ENCODE data around the gene PSME1. TPM values are rescaled to one million over a fixed set of nuclear protein-coding genes. Genes with fewer than 3 reads are reported as not detected.

The PSME1 gene
- 65.0 and 71.8 TPM in 2 replicates for total RNA-seq

DNA sequence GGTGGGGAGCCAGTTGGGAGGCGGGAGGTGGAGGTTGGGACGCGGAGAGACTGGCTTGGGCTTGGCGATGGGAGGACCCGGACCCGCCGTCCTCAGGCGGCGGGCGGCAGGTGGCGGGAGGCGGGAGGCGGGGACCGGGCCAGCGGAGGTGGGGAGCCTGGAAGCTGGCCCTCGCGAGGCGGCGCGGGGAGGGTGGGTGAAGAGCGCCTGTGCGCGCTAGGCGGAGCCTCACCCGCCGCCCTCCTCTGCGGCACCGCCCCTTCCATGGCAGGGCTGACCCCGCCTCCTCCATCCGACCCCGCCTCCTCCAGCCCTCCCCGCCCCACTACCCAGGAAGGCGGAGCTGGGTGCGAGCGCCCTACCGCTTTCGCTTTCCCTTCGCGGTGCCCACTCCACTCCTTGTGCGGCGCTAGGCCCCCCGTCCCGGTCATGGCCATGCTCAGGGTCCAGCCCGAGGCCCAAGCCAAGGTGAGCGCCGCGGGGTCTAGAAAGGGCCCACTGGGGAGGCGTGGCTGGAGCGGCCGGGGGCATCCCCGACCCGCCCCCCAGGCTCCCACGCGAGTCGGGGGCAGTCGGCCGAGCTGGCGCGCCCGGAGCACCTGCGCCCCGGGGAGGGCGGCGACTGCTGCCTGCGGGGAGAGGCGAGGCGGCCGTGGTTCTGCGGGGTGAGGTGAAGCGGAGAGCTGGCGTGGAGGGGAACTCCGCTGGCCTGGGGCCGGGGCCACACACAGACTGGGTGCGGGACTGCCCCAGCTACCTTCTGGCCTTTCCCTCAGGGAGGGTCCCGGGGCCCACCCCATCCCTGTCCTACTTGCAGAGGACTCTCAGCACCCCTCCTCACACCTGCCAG lies at the start of gene PSME1:
PSME1 (plus strand) TSS at position 361 of the 850 bp plus-strand sequence; CDS start at position 430, 69 bp downstream.
- TF ChIP-seq, protein P1, sequence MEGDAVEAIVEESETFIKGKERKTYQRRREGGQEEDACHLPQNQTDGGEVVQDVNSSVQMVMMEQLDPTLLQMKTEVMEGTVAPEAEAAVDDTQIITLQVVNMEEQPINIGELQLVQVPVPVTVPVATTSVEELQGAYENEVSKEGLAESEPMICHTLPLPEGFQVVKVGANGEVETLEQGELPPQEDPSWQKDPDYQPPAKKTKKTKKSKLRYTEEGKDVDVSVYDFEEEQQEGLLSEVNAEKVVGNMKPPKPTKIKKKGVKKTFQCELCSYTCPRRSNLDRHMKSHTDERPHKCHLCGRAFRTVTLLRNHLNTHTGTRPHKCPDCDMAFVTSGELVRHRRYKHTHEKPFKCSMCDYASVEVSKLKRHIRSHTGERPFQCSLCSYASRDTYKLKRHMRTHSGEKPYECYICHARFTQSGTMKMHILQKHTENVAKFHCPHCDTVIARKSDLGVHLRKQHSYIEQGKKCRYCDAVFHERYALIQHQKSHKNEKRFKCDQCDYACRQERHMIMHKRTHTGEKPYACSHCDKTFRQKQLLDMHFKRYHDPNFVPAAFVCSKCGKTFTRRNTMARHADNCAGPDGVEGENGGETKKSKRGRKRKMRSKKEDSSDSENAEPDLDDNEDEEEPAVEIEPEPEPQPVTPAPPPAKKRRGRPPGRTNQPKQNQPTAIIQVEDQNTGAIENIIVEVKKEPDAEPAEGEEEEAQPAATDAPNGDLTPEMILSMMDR (IDR thresholded peaks at IDR 0.05; ENCODE audit: insufficient read depth, low read length, severe bottlenecking) = no peak
- Histone ChIP-seq H3K4me3 (ENCODE audit: low read depth, low read length) (peak within 1 kb of the TSS; percentile 67), H3K36me3 (ENCODE audit: control insufficient read depth, insufficient read depth, low read length) (peaks cover 12% of the 10 kb centered on the region), H3K27me3 (ENCODE audit: control insufficient read depth, insufficient read depth, low read length) (no peaks in the 10 kb centered on the region)
- no peak for FAIRE-seq
- peak; percentile 68 for DNase-seq (ENCODE audit: low read depth)

DNA sequence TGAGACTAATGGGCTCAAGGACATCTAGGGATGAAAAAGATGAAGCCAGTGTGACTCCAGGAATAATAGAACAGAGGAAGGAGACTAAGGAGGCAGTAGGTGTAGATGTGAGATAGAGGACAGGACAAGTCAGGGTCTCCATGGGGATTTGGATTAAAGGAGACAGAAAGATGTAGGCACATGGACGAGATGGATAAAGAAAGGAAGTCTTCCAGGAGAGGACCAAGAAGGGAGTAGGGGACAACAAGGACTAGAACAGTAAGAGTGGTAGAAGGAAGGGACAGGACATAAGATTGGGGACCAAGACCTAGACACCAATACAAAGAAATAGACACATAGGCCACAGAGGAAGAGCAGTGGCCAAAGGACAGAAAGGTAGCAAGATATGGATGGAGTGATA lies 49.0 kb upstream of the PSME1 start:
- Histone ChIP-seq H3K4me3 (ENCODE audit: low read depth, low read length) (no peak overlapping the region), H3K27me3 (ENCODE audit: control insufficient read depth, insufficient read depth, low read length) (peaks cover 2% of the 10 kb centered on the region), H3K36me3 (ENCODE audit: control insufficient read depth, insufficient read depth, low read length) (no peaks in the 10 kb centered on the region)
- no peak for FAIRE-seq
- no peak for DNase-seq (ENCODE audit: low read depth)
- TF ChIP-seq, protein P1 (IDR thresholded peaks at IDR 0.05; ENCODE audit: insufficient read depth, low read length, severe bottlenecking) = no peak

DNA sequence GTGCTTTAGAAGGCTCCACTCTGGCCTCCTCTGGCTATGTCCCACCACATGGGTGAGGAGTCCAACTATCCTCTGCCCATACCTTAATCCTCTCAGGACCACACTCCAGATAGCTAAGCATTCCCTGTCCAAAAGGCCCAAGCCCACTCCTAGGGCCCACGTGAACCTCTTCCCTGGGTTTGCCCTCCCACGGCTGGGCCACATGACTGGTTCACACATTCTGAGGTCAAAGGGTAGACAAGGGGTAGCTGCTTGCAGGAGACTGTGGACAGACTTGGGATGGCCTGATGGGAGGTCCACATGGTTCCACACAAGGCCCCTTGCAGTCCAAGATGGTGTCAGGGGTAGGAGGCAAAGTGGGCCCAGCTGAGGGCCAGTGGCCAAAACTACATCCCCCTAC lies 47.9 kb upstream of the PSME1 start:
- TF ChIP-seq, protein P1 (IDR thresholded peaks at IDR 0.05; ENCODE audit: insufficient read depth, low read length, severe bottlenecking) = no peak
- Histone ChIP-seq H3K36me3 (ENCODE audit: control insufficient read depth, insufficient read depth, low read length) (no peaks in the 10 kb centered on the region), H3K4me3 (ENCODE audit: low read depth, low read length) (no peak overlapping the region), H3K27me3 (ENCODE audit: control insufficient read depth, insufficient read depth, low read length) (no peaks in the 10 kb centered on the region)
- FAIRE-seq (no peak), DNase-seq (ENCODE audit: low read depth) (no peak)

DNA sequence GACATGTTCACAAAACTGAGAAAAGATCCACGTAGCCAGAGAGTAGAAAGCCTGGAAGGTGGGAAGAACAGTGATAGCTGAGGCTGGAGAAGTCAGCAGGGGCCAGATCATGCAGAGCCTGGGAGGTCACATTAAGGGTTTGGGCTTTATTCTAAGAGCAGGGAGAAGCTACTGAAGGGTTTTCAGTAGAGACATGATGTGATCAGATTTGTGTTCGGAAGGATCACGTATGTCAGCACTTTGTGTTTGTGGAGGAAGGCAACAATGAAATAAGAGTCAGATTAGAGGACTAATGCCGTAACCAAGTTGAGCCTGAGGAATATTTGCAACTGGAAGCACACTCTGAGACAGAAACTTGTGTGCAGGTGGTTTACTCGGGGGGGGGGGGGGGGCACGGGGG lies 46.1 kb upstream of the PSME1 start:
- TF ChIP-seq, protein P1 (IDR thresholded peaks at IDR 0.05; ENCODE audit: insufficient read depth, low read length, severe bottlenecking) = no peak
- Histone ChIP-seq H3K27me3 (ENCODE audit: control insufficient read depth, insufficient read depth, low read length) (no peaks in the 10 kb centered on the region), H3K36me3 (ENCODE audit: control insufficient read depth, insufficient read depth, low read length) (no peaks in the 10 kb centered on the region), H3K4me3 (ENCODE audit: low read depth, low read length) (no peak overlapping the region)
- DNase-seq (ENCODE audit: low read depth) (no peak), FAIRE-seq (no peak)

DNA sequence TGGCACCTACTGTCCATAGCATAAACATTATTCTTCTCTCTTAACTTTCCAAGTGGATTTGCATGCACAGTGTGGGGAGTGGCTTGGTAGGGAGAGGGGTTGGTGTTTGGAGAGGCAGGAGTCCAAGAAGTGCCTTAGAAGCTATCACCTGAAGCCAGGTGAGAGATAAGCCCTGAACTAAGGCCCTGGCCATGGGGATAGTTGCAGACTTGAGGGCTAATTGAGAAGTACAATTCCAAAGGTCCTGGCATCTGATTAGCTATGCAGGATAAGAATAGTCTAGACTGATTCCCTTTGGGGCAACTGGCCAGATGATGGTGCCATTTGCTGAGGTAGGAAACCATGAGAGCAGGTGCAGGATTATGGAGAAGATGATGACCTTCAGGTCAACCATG lies 43.9 kb upstream of the PSME1 start:
- H3K36me3 ChIP-seq (ENCODE audit: control insufficient read depth, insufficient read depth, low read length) = peaks cover 14% of the 10 kb centered on the region
- no peaks in the 10 kb centered on the region for H3K27me3 ChIP-seq (ENCODE audit: control insufficient read depth, insufficient read depth, low read length)
- no peak overlapping the region for H3K4me3 ChIP-seq (ENCODE audit: low read depth, low read length)
- DNase-seq (ENCODE audit: low read depth) (no peak), FAIRE-seq (no peak)
- TF ChIP-seq, protein P1 (IDR thresholded peaks at IDR 0.05; ENCODE audit: insufficient read depth, low read length, severe bottlenecking) = no peak
